ENCODE results near the gene TSNAXIP1. TPM values are rescaled to one million over a fixed set of nuclear protein-coding genes. Genes with fewer than 3 reads are reported as not detected.
A peak's percentile ranks its signal among the peaks of the same experiment; 100 is the strongest.

The TSNAXIP1 gene
- polyA plus RNA-seq, 4 donors, result 0.72 to 0.80 TPM; not detected in 2

DNA sequence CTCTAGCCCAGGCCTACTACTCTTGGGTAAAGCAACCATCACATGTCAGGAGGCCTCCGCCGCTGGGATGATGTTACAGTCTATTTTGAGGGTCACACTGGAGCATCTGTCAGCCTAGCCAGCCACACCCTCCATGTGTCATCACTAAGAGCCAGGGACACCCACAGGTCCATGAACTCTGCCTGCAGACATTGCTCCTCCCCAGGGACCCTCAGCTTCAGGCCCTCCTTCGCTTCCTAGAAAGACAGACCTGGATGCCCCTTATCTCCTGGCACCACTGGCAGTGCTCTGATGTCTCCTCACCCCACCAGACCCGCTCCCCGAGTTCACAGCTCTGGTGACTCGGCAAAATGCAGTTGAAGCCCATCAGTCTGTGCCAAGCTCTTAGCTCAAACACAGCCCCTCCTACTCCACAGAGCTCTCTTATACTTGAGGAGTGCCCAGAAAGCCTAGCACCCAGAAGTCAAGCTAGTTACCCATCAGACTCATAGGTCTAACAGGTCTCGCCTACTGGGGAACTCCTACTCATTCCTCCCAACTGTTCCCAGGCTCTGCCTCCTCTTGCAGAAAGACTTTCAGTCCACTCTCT is 6.3 kb upstream of the TSNAXIP1 start:
- peaks cover 2 to 9% (median 5%) of the 10 kb centered on the region in 3 donors for H3K4me1 ChIP-seq (ENCODE audit: control insufficient read depth in 3 of 3, insufficient read depth in 2 of 3, low read depth in 1 of 3, low read length in 2 of 3)
- WGBS, 3 donors, result 86 to 94% (median 86%) methylated on average over 7 of the region's 7 CpGs
- no peaks in the 10 kb centered on the region for H3K9me3 ChIP-seq (ENCODE audit: control insufficient read depth in 2 of 2, insufficient read depth in 1 of 2, low read depth in 1 of 2, low read length in 1 of 2)
- no peak for FAIRE-seq
- H3K36me3 ChIP-seq (ENCODE audit: control insufficient read depth in 3 of 3, insufficient read depth in 2 of 3, low read depth in 1 of 3, low read length in 3 of 3), result peaks cover 6 to 54% (median 6%) of the 10 kb centered on the region in 3 donors
- DNase-seq, result no peak
- H3K4me3 ChIP-seq (ENCODE audit: low read depth in 1 of 3, low read length in 3 of 3), result no peak overlapping the region
- no peak overlapping the region for H3K27ac ChIP-seq (ENCODE audit: low read depth in 1 of 3, low read length in 2 of 3)
- H3K27me3 ChIP-seq (ENCODE audit: control insufficient read depth in 3 of 3, insufficient read depth in 3 of 3, low read length in 3 of 3), result no peaks in the 10 kb centered on the region

DNA sequence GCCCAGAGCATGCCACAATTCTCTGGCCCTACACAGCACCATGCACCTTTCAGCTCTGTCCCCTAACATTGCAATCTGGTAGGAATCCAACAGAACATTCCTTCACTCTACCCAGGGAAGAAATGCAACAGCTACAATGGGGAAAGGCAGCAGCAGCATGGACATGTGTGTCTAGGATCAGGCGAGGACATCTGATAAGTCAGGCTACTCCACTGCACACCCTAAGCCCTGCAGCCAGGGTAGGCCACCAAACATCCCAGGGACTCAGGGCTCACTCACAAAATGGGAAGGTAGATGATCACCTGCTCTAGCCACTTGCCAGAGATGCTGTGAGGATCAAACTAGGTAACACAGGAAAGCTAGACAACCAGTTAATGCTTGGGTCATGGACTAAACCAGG is 5.4 kb upstream of the TSNAXIP1 start:
- no peak for DNase-seq
- WGBS, 3 donors, result 79 to 90% (median 89%) methylated on average over 1 of the region's 1 CpG
- H3K27me3 ChIP-seq (ENCODE audit: control insufficient read depth in 3 of 3, insufficient read depth in 3 of 3, low read length in 3 of 3), result no peaks in the 10 kb centered on the region
- FAIRE-seq, result no peak
- no peak overlapping the region for H3K4me3 ChIP-seq (ENCODE audit: low read depth in 1 of 3, low read length in 3 of 3)
- peaks cover 5 to 9% (median 7%) of the 10 kb centered on the region in 3 donors for H3K4me1 ChIP-seq (ENCODE audit: control insufficient read depth in 3 of 3, insufficient read depth in 2 of 3, low read depth in 1 of 3, low read length in 2 of 3)
- H3K27ac ChIP-seq (ENCODE audit: low read depth in 1 of 3, low read length in 2 of 3), result no peak overlapping the region
- H3K36me3 ChIP-seq (ENCODE audit: control insufficient read depth in 3 of 3, insufficient read depth in 2 of 3, low read depth in 1 of 3, low read length in 3 of 3), result peaks cover 6 to 54% (median 6%) of the 10 kb centered on the region in 3 donors
- no peaks in the 10 kb centered on the region for H3K9me3 ChIP-seq (ENCODE audit: control insufficient read depth in 2 of 2, insufficient read depth in 1 of 2, low read depth in 1 of 2, low read length in 1 of 2)

DNA sequence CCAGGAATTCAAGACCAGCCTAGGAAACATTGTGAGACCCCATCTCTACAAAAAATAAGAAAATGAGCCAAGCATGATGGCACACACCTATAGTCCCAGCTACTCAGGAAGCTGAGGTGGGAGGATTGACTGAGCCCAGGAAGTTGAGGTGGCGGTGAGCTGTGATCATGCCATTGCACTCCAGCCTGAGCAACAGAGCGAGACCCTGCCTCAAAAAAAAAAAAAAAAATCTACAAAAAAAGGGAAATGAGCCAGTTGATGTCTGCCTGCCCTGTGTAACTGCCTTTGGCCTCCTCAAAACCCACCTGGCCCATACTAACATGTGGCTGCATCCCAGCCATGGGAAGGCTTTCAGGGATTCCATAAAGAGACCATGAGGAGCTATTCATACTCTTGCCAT is 4.8 kb upstream of the TSNAXIP1 start:
- FAIRE-seq (no peak), DNase-seq (no peak)
- WGBS, 3 donors, result 66 to 94% (median 76%) methylated on average over 2 of the region's 2 CpGs
- Histone ChIP-seq H3K36me3 (ENCODE audit: control insufficient read depth in 3 of 3, insufficient read depth in 2 of 3, low read depth in 1 of 3, low read length in 3 of 3) (peaks cover 6 to 50% (median 6%) of the 10 kb centered on the region in 3 donors), H3K9me3 (ENCODE audit: control insufficient read depth in 2 of 2, insufficient read depth in 1 of 2, low read depth in 1 of 2, low read length in 1 of 2) (no peaks in the 10 kb centered on the region), H3K4me3 (ENCODE audit: low read depth in 1 of 3, low read length in 3 of 3) (no peak overlapping the region), H3K27ac (ENCODE audit: low read depth in 1 of 3, low read length in 2 of 3) (no peak overlapping the region), H3K27me3 (ENCODE audit: control insufficient read depth in 3 of 3, insufficient read depth in 3 of 3, low read length in 3 of 3) (no peaks in the 10 kb centered on the region), H3K4me1 (ENCODE audit: control insufficient read depth in 3 of 3, insufficient read depth in 2 of 3, low read depth in 1 of 3, low read length in 2 of 3) (peaks cover 5 to 9% (median 7%) of the 10 kb centered on the region in 3 donors)

DNA sequence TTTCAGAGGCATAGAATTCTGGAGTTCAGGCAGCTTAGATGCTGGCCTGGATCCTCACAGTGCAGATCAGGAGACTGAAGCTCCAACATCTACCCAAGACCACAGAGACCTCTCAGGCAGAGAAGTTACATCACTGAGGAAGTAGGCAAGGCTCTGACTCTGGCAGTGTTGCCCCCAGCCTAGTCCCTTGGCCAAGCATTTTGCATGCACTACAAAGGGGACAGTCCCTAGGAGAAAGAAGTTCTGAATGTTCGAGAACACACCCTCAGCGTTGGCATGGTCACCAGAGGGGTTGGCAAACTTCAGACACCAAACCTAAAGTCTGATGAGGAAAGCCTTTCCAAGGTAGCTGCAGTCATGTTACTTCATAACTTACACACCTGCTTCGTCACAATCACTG is 2.8 kb upstream of the TSNAXIP1 start:
- peaks cover 4 to 36% (median 6%) of the 10 kb centered on the region in 3 donors for H3K36me3 ChIP-seq (ENCODE audit: control insufficient read depth in 3 of 3, insufficient read depth in 2 of 3, low read depth in 1 of 3, low read length in 3 of 3)
- no peak for FAIRE-seq
- 84 to 96% (median 87%) methylated on average over 3 of the region's 3 CpGs for WGBS, 3 donors
- no peak overlapping the region for H3K27ac ChIP-seq (ENCODE audit: low read depth in 1 of 3, low read length in 2 of 3)
- H3K27me3 ChIP-seq (ENCODE audit: control insufficient read depth in 3 of 3, insufficient read depth in 3 of 3, low read length in 3 of 3), result no peaks in the 10 kb centered on the region
- no peak overlapping the region for H3K4me3 ChIP-seq (ENCODE audit: low read depth in 1 of 3, low read length in 3 of 3)
- H3K9me3 ChIP-seq (ENCODE audit: control insufficient read depth in 2 of 2, insufficient read depth in 1 of 2, low read depth in 1 of 2, low read length in 1 of 2), result no peaks in the 10 kb centered on the region
- DNase-seq, result no peak
- peaks cover 5 to 12% (median 9%) of the 10 kb centered on the region in 3 donors for H3K4me1 ChIP-seq (ENCODE audit: control insufficient read depth in 3 of 3, insufficient read depth in 2 of 3, low read depth in 1 of 3, low read length in 2 of 3)

DNA sequence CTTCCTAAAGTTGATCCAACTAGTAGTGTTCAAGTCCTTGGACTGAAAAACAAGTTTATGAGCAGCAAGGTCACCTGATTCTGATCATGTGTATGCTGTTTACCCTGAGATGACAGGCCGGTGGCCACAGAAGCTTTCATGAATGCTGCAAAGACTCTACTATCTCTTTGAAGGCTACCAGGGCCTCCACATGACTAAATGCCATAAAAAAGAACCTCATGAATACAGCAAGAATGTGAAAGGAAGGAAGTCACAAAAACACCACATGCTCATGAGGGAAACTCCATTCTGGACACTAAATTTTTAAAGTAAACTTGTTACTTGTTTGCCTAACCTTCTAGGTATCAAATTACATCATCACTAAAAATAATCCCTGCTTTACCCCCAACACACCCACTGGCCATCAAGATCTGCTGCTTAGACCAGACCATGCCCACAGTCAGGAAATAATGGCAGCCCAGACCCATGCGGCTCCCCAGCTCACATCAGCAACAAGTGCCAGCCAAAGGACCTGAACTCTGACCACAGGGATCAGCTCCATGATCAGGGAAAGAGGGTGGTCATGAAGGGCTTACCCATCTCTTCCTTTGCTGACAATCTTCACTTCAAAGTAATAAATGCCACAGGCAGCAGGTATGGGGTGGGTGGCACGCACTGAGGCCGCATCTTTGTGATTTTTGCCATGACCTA is 1.7 kb upstream of the TSNAXIP1 start:
- FAIRE-seq, result no peak
- Histone ChIP-seq H3K4me3 (ENCODE audit: low read depth in 1 of 3, low read length in 3 of 3) (peak overlapping the region in 2 of 3 donors; percentile 94 to 96), H3K36me3 (ENCODE audit: control insufficient read depth in 3 of 3, insufficient read depth in 2 of 3, low read depth in 1 of 3, low read length in 3 of 3) (peaks cover 4 to 29% (median 6%) of the 10 kb centered on the region in 3 donors), H3K9me3 (ENCODE audit: control insufficient read depth in 2 of 2, insufficient read depth in 1 of 2, low read depth in 1 of 2, low read length in 1 of 2) (no peaks in the 10 kb centered on the region), H3K27ac (ENCODE audit: low read depth in 1 of 3, low read length in 2 of 3) (peak overlapping the region in 1 of 3 donors; percentile 66), H3K27me3 (ENCODE audit: control insufficient read depth in 3 of 3, insufficient read depth in 3 of 3, low read length in 3 of 3) (no peaks in the 10 kb centered on the region), H3K4me1 (ENCODE audit: control insufficient read depth in 3 of 3, insufficient read depth in 2 of 3, low read depth in 1 of 3, low read length in 2 of 3) (peaks cover 5 to 12% (median 9%) of the 10 kb centered on the region in 3 donors)
- peak in 1 of 2 donors; percentile 49 for DNase-seq
- WGBS, 3 donors, result 71 to 78% (median 72%) methylated on average over 4 of the region's 4 CpGs

DNA sequence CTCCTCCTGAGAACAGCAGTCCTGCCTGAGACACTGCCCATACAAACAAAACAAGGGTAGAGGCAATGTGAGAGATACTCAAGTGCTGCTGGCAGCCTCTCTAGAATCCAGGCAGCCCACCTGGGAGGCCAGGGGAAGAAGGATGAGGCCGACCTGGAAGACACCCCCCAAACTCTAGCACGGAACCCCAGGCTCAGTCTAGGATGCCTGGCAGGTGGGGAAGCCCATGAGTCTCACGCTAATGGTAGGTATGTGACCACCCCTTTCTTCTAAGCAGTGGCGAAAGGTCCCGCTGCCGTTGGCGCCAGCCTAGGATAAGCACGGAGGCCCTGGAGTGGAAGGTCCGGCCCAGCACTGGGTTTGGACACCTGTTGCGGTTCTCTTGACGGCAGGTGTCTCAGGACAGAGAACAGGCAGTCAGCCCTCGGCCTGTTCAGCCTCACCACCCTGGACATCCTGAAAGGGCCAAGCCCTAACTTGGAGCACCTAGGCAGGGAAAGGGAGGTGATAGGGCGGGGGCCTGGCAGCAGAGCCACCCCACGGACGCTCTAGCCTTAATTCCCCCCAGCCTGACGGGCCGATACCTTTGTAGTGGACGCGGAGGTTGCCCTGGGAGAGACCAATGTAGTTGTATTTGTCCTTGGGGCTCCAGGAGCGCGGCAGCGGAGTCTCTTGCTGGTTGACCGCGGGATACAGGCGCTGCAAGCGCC is 816 bp upstream of the TSNAXIP1 start:
- Histone ChIP-seq H3K4me1 (ENCODE audit: control insufficient read depth in 3 of 3, insufficient read depth in 2 of 3, low read depth in 1 of 3, low read length in 2 of 3) (peaks cover 5 to 12% (median 9%) of the 10 kb centered on the region in 3 donors), H3K36me3 (ENCODE audit: control insufficient read depth in 3 of 3, insufficient read depth in 2 of 3, low read depth in 1 of 3, low read length in 3 of 3) (peaks cover 4 to 21% (median 6%) of the 10 kb centered on the region in 3 donors), H3K27ac (ENCODE audit: low read depth in 1 of 3, low read length in 2 of 3) (peak overlapping the region; percentile 57 to 74 (median 66)), H3K9me3 (ENCODE audit: control insufficient read depth in 2 of 2, insufficient read depth in 1 of 2, low read depth in 1 of 2, low read length in 1 of 2) (no peaks in the 10 kb centered on the region), H3K27me3 (ENCODE audit: control insufficient read depth in 3 of 3, insufficient read depth in 3 of 3, low read length in 3 of 3) (no peaks in the 10 kb centered on the region), H3K4me3 (ENCODE audit: low read depth in 1 of 3, low read length in 3 of 3) (peak overlapping the region; percentile 94 to 98 (median 96))
- 1% methylated on average over 24 to 26 of the region's 26 CpGs for WGBS, 3 donors
- FAIRE-seq (no peak), DNase-seq (no peak)

DNA sequence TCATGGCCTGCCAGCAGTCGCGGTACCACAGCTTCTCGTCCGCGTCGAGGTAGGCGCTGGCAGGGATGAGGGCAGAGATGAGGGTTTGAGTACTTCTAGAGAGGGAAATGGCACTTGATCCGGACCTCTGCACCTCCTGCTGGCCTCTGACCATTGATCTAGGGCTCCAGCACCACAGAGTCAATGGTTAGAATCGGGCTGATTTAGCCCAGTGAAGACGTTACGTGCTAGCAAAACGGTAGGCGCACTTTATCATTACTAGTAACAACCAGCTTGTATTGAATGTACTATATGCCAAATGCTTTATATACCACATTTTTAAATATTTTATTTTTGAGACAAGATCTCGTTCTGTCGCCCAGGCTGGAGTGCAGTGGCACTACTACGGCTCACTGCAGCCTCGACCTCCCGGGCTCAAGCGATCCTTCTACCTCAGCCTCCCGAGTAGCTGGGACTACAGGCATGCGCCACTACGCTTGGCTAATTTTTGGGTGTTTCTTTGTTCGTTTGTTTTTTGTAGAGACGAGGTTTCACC is 526 bp downstream of the TSNAXIP1 start:
- Histone ChIP-seq H3K27me3 (ENCODE audit: control insufficient read depth in 3 of 3, insufficient read depth in 3 of 3, low read length in 3 of 3) (no peaks in the 10 kb centered on the region), H3K27ac (ENCODE audit: low read depth in 1 of 3, low read length in 2 of 3) (peak overlapping the region in 2 of 3 donors; percentile 5 to 53), H3K4me3 (ENCODE audit: low read depth in 1 of 3, low read length in 3 of 3) (peak overlapping the region; percentile 48 to 94 (median 60)), H3K36me3 (ENCODE audit: control insufficient read depth in 3 of 3, insufficient read depth in 2 of 3, low read depth in 1 of 3, low read length in 3 of 3) (peaks cover 0 to 10% (median 0%) of the 10 kb centered on the region in 3 donors), H3K9me3 (ENCODE audit: control insufficient read depth in 2 of 2, insufficient read depth in 1 of 2, low read depth in 1 of 2, low read length in 1 of 2) (no peaks in the 10 kb centered on the region), H3K4me1 (ENCODE audit: control insufficient read depth in 3 of 3, insufficient read depth in 2 of 3, low read depth in 1 of 3, low read length in 2 of 3) (peaks cover 4 to 12% (median 5%) of the 10 kb centered on the region in 3 donors)
- DNase-seq (no peak), FAIRE-seq (no peak)
- 29 to 32% (median 32%) methylated on average over 24 of the region's 24 CpGs for WGBS, 3 donors

DNA sequence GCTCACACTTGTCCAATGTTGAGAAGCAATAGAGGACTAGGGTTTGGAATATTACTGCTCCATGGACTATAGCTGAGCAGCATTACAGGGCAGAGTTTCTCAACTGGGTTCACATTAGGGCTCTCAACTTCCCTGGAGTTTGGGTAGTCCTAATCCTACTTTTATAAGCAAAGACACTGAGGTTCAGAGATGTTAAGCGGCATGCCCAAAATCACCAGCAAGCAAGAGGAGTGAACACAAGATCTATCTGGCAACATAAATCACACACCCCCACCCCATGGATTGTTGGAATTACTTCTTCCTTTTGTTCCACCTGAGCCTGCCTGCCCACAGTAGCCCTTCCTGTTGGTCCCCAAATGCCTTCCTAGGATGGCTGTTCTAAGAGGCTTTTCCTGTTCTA is 5.2 kb downstream of the TSNAXIP1 start:
- Histone ChIP-seq H3K9me3 (ENCODE audit: control insufficient read depth in 2 of 2, insufficient read depth in 1 of 2, low read depth in 1 of 2, low read length in 1 of 2) (no peaks in the 10 kb centered on the region), H3K4me3 (ENCODE audit: low read depth in 1 of 3, low read length in 3 of 3) (no peak overlapping the region), H3K36me3 (ENCODE audit: control insufficient read depth in 3 of 3, insufficient read depth in 2 of 3, low read depth in 1 of 3, low read length in 3 of 3) (no peaks in the 10 kb centered on the region), H3K27ac (ENCODE audit: low read depth in 1 of 3, low read length in 2 of 3) (no peak overlapping the region), H3K27me3 (ENCODE audit: control insufficient read depth in 3 of 3, insufficient read depth in 3 of 3, low read length in 3 of 3) (no peaks in the 10 kb centered on the region), H3K4me1 (ENCODE audit: control insufficient read depth in 3 of 3, insufficient read depth in 2 of 3, low read depth in 1 of 3, low read length in 2 of 3) (peaks cover 0 to 5% (median 2%) of the 10 kb centered on the region in 3 donors)
- WGBS, 3 donors, result 93 to 100% (median 100%) methylated on average over 1 of the region's 1 CpG
- FAIRE-seq, result no peak
- DNase-seq, result no peak

Data from small intestine (tissue), 7 donors.